K562 (cell line): ENCODE data around the gene KCNJ14. TPM values are rescaled to one million over a fixed set of nuclear protein-coding genes. Genes with fewer than 3 reads are reported as not detected.

Experiments used
- CBX3 ChIP-seq, 2 experiments: IDR thresholded peaks; 1 replicate in 1 of 2; 2 replicates in 1 of 2; pipeline ENCODE4 v1.6.1; 2012; ENCODE audit warnings: inconsistent platforms in 2 of 2, low read length in 2 of 2, borderline replicate concordance in 1 of 2, control low read depth in 1 of 2
- CREBBP ChIP-seq: IDR thresholded peaks from one replicate; pipeline ENCODE4 v1.6.1; 2012; ENCODE audit warnings: low read depth, mild to moderate bottlenecking, control low read depth, inconsistent platforms, low read length
- EHMT2 ChIP-seq: fragments of 450-650 bp; IDR thresholded peaks from 2 replicates; pipeline ENCODE4 v1.6.1; 2018; ENCODE audit warnings: antibody characterized with exemption
- ETV1 ChIP-seq: fragments of 450-650 bp; conservative IDR thresholded peaks from 2 replicates; pipeline ENCODE4 v1.6.1; 2016; ENCODE audit warnings: missing genetic modification characterization, control low read depth, low read depth, missing compliant biosample characterization
- GATAD2B ChIP-seq: fragments of 450-650 bp; IDR thresholded peaks from 2 replicates; pipeline ENCODE4 v1.6.1; 2017; ENCODE audit warnings: mild to moderate bottlenecking, borderline replicate concordance
- NBN ChIP-seq: fragments of 450-650 bp; IDR thresholded peaks from 2 replicates; pipeline ENCODE4 v1.6.1; 2016; ENCODE audit warnings: low read depth, mild to moderate bottlenecking
- NFIC ChIP-seq: fragments of 450-650 bp; IDR thresholded peaks from 2 replicates; pipeline ENCODE4 v1.6.1; 2017; ENCODE audit warnings: mild to moderate bottlenecking, inconsistent platforms
- POLR2H ChIP-seq: IDR thresholded peaks from 2 replicates; pipeline ENCODE4 v1.6.1; 2016; ENCODE audit warnings: missing genetic modification characterization, low read depth, mild to moderate bottlenecking, control low read depth, missing compliant biosample characterization, moderate library complexity
- PYGO2 ChIP-seq: fragments of 450-650 bp; IDR thresholded peaks from 2 replicates; pipeline ENCODE4 v1.6.1; 2016; ENCODE audit warnings: mild to moderate bottlenecking, missing genetic modification characterization, moderate library complexity, missing compliant biosample characterization
- SP1 ChIP-seq: sonication (generic); formaldehyde crosslinking; IDR thresholded peaks from 2 replicates; pipeline ENCODE4 v1.8.1; 2022; ENCODE audit warnings: mild to moderate bottlenecking, missing genetic modification reagents
- TSC22D4 ChIP-seq: fragments of 450-650 bp; IDR thresholded peaks from 2 replicates; pipeline ENCODE4 v1.6.1; 2016; ENCODE audit warnings: missing genetic modification characterization, missing biosample characterization, control low read depth
- ZBED1 ChIP-seq: IDR thresholded peaks from 2 replicates; pipeline ENCODE4 v1.6.1; 2014
- ZNF175 ChIP-seq: fragments of 200-800 bp; sonication (Bioruptor generic); IDR thresholded peaks from 2 replicates; pipeline ENCODE4 v1.6.1; 2016; ENCODE audit warnings: low read depth, mild to moderate bottlenecking, missing genetic modification characterization, missing compliant biosample characterization
- ZNF780A ChIP-seq: fragments of 250-450 bp; sonication (Bioruptor Pico); IDR thresholded peaks from 2 replicates; pipeline ENCODE4 v1.5.0; 2021; ENCODE audit warnings: mild to moderate bottlenecking
- ZNF785 ChIP-seq: fragments of 250-450 bp; sonication (Bioruptor Pico); IDR thresholded peaks from 2 replicates; pipeline ENCODE4 v1.4.0; 2020; ENCODE audit warnings: mild to moderate bottlenecking
- ZSCAN29 ChIP-seq: fragments of 450-650 bp; IDR thresholded peaks from 2 replicates; pipeline ENCODE4 v1.6.1; 2017
- polyA plus RNA-seq, 8 experiments: library from polyadenylated mRNA; depleted of rRNA in 4 of 8; stranded (reverse) in 5 of 8; unstranded in 3 of 8; fragments of >200 nt; fragmentation: Nextera tagmentation in 2 of 8; fragmentation: Illumina TruSeq in 1 of 8; extraction: Ambion mirVana in 2 of 8; extraction: Trizol in 1 of 8; gene quantifications; 2 replicates each; pipeline versions ENCODE4 v1.2.1 to v1.2.3, GENCODE V29; 2011 to 2014; ENCODE audit warnings: inconsistent platforms in 1 of 8, missing spikeins in 1 of 8
- total RNA-seq, 7 experiments: library from RNA; depleted of rRNA in 6 of 7; stranded (reverse); fragments of >200 nt in 6 of 7; fragmentation: Illumina TruSeq in 2 of 7; extraction: Trizol in 2 of 7; gene quantifications; 2 replicates each; pipeline versions ENCODE4 v1.2.1 to v1.2.3, GENCODE V29; 2011 to 2021; ENCODE audit warnings: low replicate concordance in 1 of 7
- TF ChIP-seq, protein P1 (sequence below): sonication (generic); formaldehyde crosslinking; IDR thresholded peaks from 2 replicates; pipeline ENCODE4 v1.8.0; 2022; ENCODE audit warnings: mild to moderate bottlenecking, missing genetic modification reagents, borderline replicate concordance
- TF ChIP-seq, protein P2 (sequence below): fragments of 250-450 bp; sonication (Bioruptor Pico); IDR thresholded peaks from 2 replicates; pipeline ENCODE4 v1.8.0; 2021; ENCODE audit warnings: mild to moderate bottlenecking, moderate library complexity
- TF ChIP-seq, protein P3 (sequence below): fragments of 450-650 bp; IDR thresholded peaks from 2 replicates; pipeline ENCODE4 v1.6.1; 2018; ENCODE audit not compliant: partially characterized antibody
- TF ChIP-seq, protein P4 (sequence below): fragments of 450-650 bp; formaldehyde crosslinking; IDR thresholded peaks from 2 replicates; pipeline ENCODE4 v1.4.0; 2022; ENCODE audit warnings: missing genetic modification characterization

The KCNJ14 gene
- total and polyA plus RNA-seq, 9 of the 15 experiments (the other 6 are each of a cell fraction or from before 2014, with no cell fraction given), result 0.15 to 1.6 (median 0.49) TPM

DNA sequence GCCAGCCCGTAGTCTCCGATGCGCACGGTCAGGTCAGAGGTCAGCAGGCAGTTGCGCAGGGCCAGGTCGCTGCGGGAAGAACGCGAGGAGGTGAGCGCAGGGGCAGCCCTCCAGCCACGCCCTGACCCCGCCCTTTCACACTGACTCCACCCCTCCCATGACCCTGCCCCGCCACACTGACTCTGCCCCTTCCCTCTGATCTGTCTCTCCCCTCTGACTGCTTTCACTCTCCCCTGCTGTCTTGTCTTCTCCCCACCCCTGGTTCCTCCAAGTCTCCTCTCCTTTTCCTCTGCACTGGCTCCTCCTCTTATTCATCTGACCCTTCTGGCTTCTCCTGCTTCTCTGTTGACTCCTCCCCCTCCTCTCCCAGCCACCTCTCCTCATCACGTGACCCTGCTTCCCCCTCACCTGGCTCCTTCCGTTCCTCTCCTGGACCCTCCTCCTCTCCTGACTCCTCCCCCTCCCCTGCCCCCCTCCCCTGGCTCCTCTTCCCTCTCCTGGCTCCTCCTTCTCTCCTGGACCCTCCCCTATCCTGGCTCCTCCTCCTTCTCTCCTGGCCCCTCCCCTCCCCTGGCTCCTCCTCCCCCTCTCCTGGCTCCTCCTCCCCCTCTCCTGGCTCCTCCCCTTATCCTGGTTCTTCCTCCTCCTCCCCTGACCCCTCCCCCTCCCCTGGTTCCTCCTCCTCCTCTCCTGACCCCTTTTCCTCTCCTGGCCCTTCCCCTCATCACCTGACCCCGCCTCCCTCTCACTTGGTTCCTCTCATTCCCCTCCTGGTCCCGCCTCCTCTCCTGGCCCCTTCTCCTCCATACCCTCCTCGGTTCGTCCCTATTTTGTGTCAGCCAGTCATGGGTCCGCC is 46.3 kb downstream of the KCNJ14 start (continued):
- TF ChIP-seq, protein P1, sequence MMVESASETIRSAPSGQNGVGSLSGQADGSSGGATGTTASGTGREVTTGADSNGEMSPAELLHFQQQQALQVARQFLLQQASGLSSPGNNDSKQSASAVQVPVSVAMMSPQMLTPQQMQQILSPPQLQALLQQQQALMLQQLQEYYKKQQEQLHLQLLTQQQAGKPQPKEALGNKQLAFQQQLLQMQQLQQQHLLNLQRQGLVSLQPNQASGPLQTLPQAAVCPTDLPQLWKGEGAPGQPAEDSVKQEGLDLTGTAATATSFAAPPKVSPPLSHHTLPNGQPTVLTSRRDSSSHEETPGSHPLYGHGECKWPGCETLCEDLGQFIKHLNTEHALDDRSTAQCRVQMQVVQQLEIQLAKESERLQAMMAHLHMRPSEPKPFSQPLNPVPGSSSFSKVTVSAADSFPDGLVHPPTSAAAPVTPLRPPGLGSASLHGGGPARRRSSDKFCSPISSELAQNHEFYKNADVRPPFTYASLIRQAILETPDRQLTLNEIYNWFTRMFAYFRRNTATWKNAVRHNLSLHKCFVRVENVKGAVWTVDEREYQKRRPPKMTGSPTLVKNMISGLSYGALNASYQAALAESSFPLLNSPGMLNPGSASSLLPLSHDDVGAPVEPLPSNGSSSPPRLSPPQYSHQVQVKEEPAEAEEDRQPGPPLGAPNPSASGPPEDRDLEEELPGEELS (CRISPR knock-in tag), result no peak
- no peak for TF ChIP-seq ZNF785 (CRISPR knock-in tag)
- TF ChIP-seq SP1 (CRISPR knock-in tag), result peak; percentile 86
- no peak for TF ChIP-seq GATAD2B
- TF ChIP-seq CREBBP, result no peak
- no peak for TF ChIP-seq POLR2H (tag)
- no peak; a peak in 1 of 3 replicates for TF ChIP-seq CBX3 (IDR thresholded peaks at IDR 0.05; ENCODE audit: borderline replicate concordance in 1 of 2, low read length in 2 of 2)
- no peak for TF ChIP-seq ZSCAN29
- TF ChIP-seq, protein P2, sequence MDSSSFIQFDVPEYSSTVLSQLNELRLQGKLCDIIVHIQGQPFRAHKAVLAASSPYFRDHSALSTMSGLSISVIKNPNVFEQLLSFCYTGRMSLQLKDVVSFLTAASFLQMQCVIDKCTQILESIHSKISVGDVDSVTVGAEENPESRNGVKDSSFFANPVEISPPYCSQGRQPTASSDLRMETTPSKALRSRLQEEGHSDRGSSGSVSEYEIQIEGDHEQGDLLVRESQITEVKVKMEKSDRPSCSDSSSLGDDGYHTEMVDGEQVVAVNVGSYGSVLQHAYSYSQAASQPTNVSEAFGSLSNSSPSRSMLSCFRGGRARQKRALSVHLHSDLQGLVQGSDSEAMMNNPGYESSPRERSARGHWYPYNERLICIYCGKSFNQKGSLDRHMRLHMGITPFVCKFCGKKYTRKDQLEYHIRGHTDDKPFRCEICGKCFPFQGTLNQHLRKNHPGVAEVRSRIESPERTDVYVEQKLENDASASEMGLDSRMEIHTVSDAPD, result no peak
- no peak for TF ChIP-seq ZNF780A
- TF ChIP-seq, protein P3, sequence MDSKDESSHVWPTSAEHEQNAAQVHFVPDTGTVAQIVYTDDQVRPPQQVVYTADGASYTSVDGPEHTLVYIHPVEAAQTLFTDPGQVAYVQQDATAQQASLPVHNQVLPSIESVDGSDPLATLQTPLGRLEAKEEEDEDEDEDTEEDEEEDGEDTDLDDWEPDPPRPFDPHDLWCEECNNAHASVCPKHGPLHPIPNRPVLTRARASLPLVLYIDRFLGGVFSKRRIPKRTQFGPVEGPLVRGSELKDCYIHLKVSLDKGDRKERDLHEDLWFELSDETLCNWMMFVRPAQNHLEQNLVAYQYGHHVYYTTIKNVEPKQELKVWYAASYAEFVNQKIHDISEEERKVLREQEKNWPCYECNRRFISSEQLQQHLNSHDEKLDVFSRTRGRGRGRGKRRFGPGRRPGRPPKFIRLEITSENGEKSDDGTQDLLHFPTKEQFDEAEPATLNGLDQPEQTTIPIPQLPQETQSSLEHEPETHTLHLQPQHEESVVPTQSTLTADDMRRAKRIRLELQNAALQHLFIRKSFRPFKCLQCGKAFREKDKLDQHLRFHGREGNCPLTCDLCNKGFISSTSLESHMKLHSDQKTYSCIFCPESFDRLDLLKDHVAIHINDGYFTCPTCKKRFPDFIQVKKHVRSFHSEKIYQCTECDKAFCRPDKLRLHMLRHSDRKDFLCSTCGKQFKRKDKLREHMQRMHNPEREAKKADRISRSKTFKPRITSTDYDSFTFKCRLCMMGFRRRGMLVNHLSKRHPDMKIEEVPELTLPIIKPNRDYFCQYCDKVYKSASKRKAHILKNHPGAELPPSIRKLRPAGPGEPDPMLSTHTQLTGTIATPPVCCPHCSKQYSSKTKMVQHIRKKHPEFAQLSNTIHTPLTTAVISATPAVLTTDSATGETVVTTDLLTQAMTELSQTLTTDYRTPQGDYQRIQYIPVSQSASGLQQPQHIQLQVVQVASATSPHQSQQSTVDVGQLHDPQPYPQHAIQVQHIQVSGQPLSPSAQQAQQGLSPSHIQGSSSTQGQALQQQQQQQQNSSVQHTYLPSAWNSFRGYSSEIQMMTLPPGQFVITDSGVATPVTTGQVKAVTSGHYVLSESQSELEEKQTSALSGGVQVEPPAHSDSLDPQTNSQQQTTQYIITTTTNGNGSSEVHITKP, result peak; percentile 89
- no peak for TF ChIP-seq ZBED1
- TF ChIP-seq, protein P4, sequence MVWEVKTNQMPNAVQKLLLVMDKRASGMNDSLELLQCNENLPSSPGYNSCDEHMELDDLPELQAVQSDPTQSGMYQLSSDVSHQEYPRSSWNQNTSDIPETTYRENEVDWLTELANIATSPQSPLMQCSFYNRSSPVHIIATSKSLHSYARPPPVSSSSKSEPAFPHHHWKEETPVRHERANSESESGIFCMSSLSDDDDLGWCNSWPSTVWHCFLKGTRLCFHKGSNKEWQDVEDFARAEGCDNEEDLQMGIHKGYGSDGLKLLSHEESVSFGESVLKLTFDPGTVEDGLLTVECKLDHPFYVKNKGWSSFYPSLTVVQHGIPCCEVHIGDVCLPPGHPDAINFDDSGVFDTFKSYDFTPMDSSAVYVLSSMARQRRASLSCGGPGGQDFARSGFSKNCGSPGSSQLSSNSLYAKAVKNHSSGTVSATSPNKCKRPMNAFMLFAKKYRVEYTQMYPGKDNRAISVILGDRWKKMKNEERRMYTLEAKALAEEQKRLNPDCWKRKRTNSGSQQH, result peak; percentile 87; the same call in 1 of the 2 replicates
- TF ChIP-seq TSC22D4 (tag), result no peak
- TF ChIP-seq PYGO2 (tag), result no peak
- peak; percentile 67 for TF ChIP-seq EHMT2
- peak; percentile 20; the same call in 1 of the 2 replicates for TF ChIP-seq NFIC
- peak; percentile 30 for TF ChIP-seq ETV1 (tag)
- TF ChIP-seq NBN, result peak; percentile 98
- no peak for TF ChIP-seq ZNF175
